Measurements from ENCODE around the gene CMSS1.

DNA sequence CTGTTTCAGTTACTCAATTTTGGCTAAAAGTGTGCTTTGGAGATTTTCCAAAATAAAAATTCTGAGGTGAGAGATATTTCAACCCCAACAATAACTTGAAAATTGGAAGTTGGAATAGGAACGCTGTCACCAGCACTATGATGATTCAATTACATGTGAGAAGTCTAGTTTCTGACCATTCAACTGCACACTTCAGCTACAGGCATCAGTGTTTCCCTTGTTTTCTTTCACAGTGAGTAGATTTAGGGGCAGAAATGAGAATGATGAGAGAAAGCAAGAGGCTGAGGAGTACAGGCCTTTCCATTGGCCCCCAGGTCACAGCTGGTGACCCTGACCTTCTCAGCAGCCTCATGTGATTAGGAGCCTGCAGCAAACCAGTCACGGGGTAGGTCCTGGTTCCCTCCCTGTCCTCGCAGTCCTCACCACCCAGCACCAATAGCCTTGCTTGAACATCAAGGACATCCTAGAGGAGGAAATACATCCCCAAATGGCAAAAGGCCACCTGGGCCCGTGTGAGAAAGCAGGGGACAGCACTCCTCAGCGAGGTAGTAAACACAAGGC lies 306.6 kb downstream of the CMSS1 start:
- TF ChIP-seq, protein P1, sequence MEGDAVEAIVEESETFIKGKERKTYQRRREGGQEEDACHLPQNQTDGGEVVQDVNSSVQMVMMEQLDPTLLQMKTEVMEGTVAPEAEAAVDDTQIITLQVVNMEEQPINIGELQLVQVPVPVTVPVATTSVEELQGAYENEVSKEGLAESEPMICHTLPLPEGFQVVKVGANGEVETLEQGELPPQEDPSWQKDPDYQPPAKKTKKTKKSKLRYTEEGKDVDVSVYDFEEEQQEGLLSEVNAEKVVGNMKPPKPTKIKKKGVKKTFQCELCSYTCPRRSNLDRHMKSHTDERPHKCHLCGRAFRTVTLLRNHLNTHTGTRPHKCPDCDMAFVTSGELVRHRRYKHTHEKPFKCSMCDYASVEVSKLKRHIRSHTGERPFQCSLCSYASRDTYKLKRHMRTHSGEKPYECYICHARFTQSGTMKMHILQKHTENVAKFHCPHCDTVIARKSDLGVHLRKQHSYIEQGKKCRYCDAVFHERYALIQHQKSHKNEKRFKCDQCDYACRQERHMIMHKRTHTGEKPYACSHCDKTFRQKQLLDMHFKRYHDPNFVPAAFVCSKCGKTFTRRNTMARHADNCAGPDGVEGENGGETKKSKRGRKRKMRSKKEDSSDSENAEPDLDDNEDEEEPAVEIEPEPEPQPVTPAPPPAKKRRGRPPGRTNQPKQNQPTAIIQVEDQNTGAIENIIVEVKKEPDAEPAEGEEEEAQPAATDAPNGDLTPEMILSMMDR (IDR thresholded peaks at IDR 0.05), result no peak
- TF ChIP-seq POLR2A (IDR thresholded peaks at IDR 0.05), result no peak
- no peak for TF ChIP-seq EP300 (IDR thresholded peaks at IDR 0.05; ENCODE audit: low read depth)
- no peak for TF ChIP-seq POLR2AphosphoS5 (IDR thresholded peaks at IDR 0.05)
